Adrenal gland (tissue), 5 donors: Measurements from ENCODE around the gene ATP9A.

Experiments
- POLR2A ChIP-seq, 2 donors: fragments of 450-650 bp; IDR thresholded peaks; one replicate each; pipeline ENCODE4 v1.6.1; 2017; ENCODE audit warnings: antibody characterized with exemption in 2 of 2, mild to moderate bottlenecking in 2 of 2, moderate library complexity in 1 of 2
- TF ChIP-seq, protein P1 (sequence below), 6 experiments: fragments of 450-650 bp in 4 of 6; fragments of 200-600 bp in 2 of 6; sonication (generic) in 1 of 6; IDR thresholded peaks; 1 replicate in 5 of 6; 2 replicates in 1 of 6; pipeline versions ENCODE4 v1.5.1 to v1.8.0; 2016 to 2021; ENCODE audit warnings: antibody characterized with exemption in 6 of 6, mild to moderate bottlenecking in 2 of 6, moderate library complexity in 1 of 6
- donor health status: DM: no; HTN: no; CAD: no.

DNA sequence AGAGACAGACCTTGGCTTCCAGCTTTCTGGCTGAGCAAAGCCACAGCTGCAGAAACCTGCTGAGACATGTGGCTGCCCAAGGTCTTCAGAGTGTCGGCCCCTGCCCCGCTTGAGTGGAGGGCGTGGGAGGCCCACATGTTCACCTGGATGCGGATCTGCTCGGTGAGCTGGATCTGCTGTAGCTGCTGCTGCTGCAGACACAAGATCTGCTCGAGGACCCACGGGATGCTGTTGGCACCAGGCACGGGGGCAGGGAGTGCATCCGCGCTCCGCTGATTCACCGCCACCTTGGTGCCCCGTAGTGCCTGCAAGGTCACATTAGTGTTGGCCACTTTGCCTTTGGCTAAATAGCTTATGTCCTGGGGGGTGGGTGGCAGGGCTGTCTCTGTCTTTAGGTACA is 23.4 kb upstream of the ATP9A start:
- TF ChIP-seq, protein P1, sequence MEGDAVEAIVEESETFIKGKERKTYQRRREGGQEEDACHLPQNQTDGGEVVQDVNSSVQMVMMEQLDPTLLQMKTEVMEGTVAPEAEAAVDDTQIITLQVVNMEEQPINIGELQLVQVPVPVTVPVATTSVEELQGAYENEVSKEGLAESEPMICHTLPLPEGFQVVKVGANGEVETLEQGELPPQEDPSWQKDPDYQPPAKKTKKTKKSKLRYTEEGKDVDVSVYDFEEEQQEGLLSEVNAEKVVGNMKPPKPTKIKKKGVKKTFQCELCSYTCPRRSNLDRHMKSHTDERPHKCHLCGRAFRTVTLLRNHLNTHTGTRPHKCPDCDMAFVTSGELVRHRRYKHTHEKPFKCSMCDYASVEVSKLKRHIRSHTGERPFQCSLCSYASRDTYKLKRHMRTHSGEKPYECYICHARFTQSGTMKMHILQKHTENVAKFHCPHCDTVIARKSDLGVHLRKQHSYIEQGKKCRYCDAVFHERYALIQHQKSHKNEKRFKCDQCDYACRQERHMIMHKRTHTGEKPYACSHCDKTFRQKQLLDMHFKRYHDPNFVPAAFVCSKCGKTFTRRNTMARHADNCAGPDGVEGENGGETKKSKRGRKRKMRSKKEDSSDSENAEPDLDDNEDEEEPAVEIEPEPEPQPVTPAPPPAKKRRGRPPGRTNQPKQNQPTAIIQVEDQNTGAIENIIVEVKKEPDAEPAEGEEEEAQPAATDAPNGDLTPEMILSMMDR (IDR thresholded peaks at IDR 0.05): no peak
- no peak for TF ChIP-seq POLR2A (IDR thresholded peaks at IDR 0.05)
